Renal cortex interstitium (tissue), 15 donors: ENCODE measurements around the gene VCAM1. TPM values are rescaled to one million over a fixed set of nuclear protein-coding genes. Genes with fewer than 3 reads are reported as not detected.
A peak's percentile ranks its signal among the peaks of the same experiment; 100 is the strongest.
"Not testable (repeated sequence)": the region's sequence is repeated elsewhere in the genome, so short reads cannot be mapped to it uniquely, and the experiment has no call there.

Experiments used
- DNase-seq, 11 donors: peaks; one replicate each; pipeline ENCODE4 v3.0.0-alpha.2; 2013; ENCODE audit warnings: low read depth in 9 of 11, low spot score in 4 of 11; ENCODE audit errors: extremely low read depth in 1 of 11
- long read RNA-seq, 16 experiments: transcript quantifications; one replicate each; lab custom pipeline, GENCODE V29; 2026
- polyA plus RNA-seq, 3 donors: library from polyadenylated mRNA; unstranded; fragments of 120-200 nt; gene quantifications; one replicate each; pipeline ENCODE4 v1.2.1, GENCODE V29; 2013; ENCODE audit not compliant: insufficient read length in 3 of 3

The VCAM1 gene, protein sequence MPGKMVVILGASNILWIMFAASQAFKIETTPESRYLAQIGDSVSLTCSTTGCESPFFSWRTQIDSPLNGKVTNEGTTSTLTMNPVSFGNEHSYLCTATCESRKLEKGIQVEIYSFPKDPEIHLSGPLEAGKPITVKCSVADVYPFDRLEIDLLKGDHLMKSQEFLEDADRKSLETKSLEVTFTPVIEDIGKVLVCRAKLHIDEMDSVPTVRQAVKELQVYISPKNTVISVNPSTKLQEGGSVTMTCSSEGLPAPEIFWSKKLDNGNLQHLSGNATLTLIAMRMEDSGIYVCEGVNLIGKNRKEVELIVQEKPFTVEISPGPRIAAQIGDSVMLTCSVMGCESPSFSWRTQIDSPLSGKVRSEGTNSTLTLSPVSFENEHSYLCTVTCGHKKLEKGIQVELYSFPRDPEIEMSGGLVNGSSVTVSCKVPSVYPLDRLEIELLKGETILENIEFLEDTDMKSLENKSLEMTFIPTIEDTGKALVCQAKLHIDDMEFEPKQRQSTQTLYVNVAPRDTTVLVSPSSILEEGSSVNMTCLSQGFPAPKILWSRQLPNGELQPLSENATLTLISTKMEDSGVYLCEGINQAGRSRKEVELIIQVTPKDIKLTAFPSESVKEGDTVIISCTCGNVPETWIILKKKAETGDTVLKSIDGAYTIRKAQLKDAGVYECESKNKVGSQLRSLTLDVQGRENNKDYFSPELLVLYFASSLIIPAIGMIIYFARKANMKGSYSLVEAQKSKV
- 10 to 100 TPM; 33.5 to 42.0 (median 39.3) TPM for polyA plus RNA-seq
- long read RNA-seq, donor 1, transcript VCAM1-205 (1 exons, 3,865 nt): major isoform, 5 of 8 reads
- long read RNA-seq, donor 1, partial matches to known transcripts: 0 of 8 reads
- long read RNA-seq, donor 1, other reads (novel, unspliced or antisense): 0 of 8 reads
- long read RNA-seq, donor 2, transcript VCAM1-201 (9 exons, 3,083 nt): major isoform, 9 of 13 reads
- long read RNA-seq, donor 2, partial matches to known transcripts: 0 of 13 reads
- long read RNA-seq, donor 2, other reads (novel, unspliced or antisense): 0 of 13 reads
- long read RNA-seq, donor 3, transcript VCAM1-201 (9 exons, 3,083 nt): major isoform, 8 of 8 reads
- long read RNA-seq, donor 3, partial matches to known transcripts: 0 of 8 reads
- long read RNA-seq, donor 3, other reads (novel, unspliced or antisense): 0 of 8 reads
- long read RNA-seq, donor 4, partial matches to known transcripts: 0 of 5 reads
- long read RNA-seq, donor 4, other reads (novel, unspliced or antisense): 0 of 5 reads
- long read RNA-seq, donor 5: 0 reads
- long read RNA-seq, donor 6, transcript VCAM1-201 (9 exons, 3,083 nt): major isoform, 15 of 17 reads
- long read RNA-seq, donor 6, partial matches to known transcripts: 0 of 17 reads
- long read RNA-seq, donor 6, other reads (novel, unspliced or antisense): 0 of 17 reads
- long read RNA-seq, donor 7, transcript VCAM1-205 (1 exons, 3,865 nt): minor isoform, 5 of 18 reads
- long read RNA-seq, donor 7, transcript VCAM1-201 (9 exons, 3,083 nt): major isoform, 13 of 18 reads
- long read RNA-seq, donor 7, partial matches to known transcripts: 0 of 18 reads
- long read RNA-seq, donor 7, other reads (novel, unspliced or antisense): 0 of 18 reads
- long read RNA-seq, donor 8, transcript VCAM1-205 (1 exons, 3,865 nt): minor isoform, 6 of 19 reads
- long read RNA-seq, donor 8, transcript VCAM1-201 (9 exons, 3,083 nt): major isoform, 12 of 19 reads
- long read RNA-seq, donor 8, partial matches to known transcripts: 0 of 19 reads
- long read RNA-seq, donor 8, other reads (novel, unspliced or antisense): 0 of 19 reads
- long read RNA-seq, donor 9, transcript VCAM1-201 (9 exons, 3,083 nt): major isoform, 5 of 7 reads
- long read RNA-seq, donor 9, partial matches to known transcripts: 0 of 7 reads
- long read RNA-seq, donor 9, other reads (novel, unspliced or antisense): 0 of 7 reads
- long read RNA-seq, donor 10, transcript VCAM1-205 (1 exons, 3,865 nt): minor isoform, 5 of 14 reads
- long read RNA-seq, donor 10, transcript VCAM1-201 (9 exons, 3,083 nt): major isoform, 9 of 14 reads
- long read RNA-seq, donor 10, partial matches to known transcripts: 0 of 14 reads
- long read RNA-seq, donor 10, other reads (novel, unspliced or antisense): 0 of 14 reads
- long read RNA-seq, donor 11, transcript VCAM1-201 (9 exons, 3,083 nt): major isoform, 11 of 13 reads
- long read RNA-seq, donor 11, partial matches to known transcripts: 0 of 13 reads
- long read RNA-seq, donor 11, other reads (novel, unspliced or antisense): 0 of 13 reads
- long read RNA-seq, donor 12, partial matches to known transcripts: 0 of 4 reads
- long read RNA-seq, donor 12, other reads (novel, unspliced or antisense): 0 of 4 reads
- long read RNA-seq, donor 13, transcript VCAM1-205 (1 exons, 3,865 nt): minor isoform, 5 of 19 reads
- long read RNA-seq, donor 13, transcript VCAM1-201 (9 exons, 3,083 nt): major isoform, 14 of 19 reads
- long read RNA-seq, donor 13, partial matches to known transcripts: 0 of 19 reads
- long read RNA-seq, donor 13, other reads (novel, unspliced or antisense): 0 of 19 reads
- long read RNA-seq, donor 14, transcript VCAM1-201 (9 exons, 3,083 nt): major isoform, 9 of 9 reads
- long read RNA-seq, donor 14, partial matches to known transcripts: 0 of 9 reads
- long read RNA-seq, donor 14, other reads (novel, unspliced or antisense): 0 of 9 reads
- long read RNA-seq, donor 15, transcript VCAM1-201 (9 exons, 3,083 nt): major isoform, 5 of 7 reads
- long read RNA-seq, donor 15, partial matches to known transcripts: 0 of 7 reads
- long read RNA-seq, donor 15, other reads (novel, unspliced or antisense): 0 of 7 reads
- long read RNA-seq, donor 16, transcript VCAM1-201 (9 exons, 3,083 nt): major isoform, 10 of 17 reads
- long read RNA-seq, donor 16, transcript VCAM1-205 (1 exons, 3,865 nt): minor isoform, 6 of 17 reads
- long read RNA-seq, donor 16, partial matches to known transcripts: 0 of 17 reads
- long read RNA-seq, donor 16, other reads (novel, unspliced or antisense): 0 of 17 reads

DNA sequence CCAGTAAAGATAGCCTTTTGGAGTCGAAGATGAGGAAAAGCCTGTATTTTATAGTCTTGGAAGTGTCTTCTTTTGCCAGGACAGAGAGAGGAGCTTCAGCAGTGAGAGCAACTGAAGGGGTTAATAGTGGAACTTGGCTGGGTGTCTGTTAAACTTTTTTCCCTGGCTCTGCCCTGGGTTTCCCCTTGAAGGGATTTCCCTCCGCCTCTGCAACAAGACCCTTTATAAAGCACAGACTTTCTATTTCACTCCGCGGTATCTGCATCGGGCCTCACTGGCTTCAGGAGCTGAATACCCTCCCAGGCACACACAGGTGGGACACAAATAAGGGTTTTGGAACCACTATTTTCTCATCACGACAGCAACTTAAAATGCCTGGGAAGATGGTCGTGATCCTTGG, at the start of gene VCAM1:
TSS of gene VCAM1 (plus strand) at position 253 of the 400 bp plus-strand sequence. CDS start at position 372, 119 bp downstream.
- DNase-seq: peak in 7 of 11 donors; percentile 36 to 60 (median 39)

DNA sequence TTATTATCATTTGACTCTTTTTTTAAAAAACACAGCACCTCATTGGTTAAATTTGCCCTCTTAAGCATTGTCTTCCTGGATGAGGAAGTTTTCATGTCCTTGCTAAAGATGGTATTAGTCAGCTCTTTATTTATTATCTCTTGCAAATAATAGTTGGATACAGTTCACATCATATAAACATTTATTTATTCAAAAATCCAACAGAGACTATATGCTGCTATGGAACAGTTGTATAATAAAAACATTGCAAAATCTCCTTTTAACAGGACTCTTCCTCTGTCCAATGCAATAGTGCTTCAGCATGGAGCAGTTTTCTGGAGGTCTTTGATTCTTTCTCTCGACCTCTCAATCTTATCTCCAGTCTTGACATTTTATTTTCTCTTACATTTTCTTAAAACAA, 49.5 kb upstream of the VCAM1 start:
- DNase-seq: no peak

DNA sequence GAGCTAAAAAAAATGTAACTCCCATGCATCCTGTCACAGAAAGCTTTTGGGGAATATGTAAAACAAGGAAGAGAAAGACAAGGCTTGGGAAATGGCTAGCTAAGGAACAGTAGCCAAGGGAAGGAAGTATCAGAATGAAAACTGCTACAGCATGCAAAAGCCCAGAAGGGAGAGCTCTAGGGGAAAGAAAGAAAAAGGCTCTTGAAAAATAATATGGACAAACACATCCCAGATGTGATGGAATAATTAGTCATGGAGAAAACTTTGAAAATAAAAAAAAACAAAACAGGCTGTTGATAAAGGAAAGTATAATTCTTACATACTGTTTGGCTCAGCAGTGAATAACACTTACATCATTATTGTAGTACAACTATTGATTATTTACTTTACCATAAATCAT, 47.9 kb upstream of the VCAM1 start:
- DNase-seq: no peak

DNA sequence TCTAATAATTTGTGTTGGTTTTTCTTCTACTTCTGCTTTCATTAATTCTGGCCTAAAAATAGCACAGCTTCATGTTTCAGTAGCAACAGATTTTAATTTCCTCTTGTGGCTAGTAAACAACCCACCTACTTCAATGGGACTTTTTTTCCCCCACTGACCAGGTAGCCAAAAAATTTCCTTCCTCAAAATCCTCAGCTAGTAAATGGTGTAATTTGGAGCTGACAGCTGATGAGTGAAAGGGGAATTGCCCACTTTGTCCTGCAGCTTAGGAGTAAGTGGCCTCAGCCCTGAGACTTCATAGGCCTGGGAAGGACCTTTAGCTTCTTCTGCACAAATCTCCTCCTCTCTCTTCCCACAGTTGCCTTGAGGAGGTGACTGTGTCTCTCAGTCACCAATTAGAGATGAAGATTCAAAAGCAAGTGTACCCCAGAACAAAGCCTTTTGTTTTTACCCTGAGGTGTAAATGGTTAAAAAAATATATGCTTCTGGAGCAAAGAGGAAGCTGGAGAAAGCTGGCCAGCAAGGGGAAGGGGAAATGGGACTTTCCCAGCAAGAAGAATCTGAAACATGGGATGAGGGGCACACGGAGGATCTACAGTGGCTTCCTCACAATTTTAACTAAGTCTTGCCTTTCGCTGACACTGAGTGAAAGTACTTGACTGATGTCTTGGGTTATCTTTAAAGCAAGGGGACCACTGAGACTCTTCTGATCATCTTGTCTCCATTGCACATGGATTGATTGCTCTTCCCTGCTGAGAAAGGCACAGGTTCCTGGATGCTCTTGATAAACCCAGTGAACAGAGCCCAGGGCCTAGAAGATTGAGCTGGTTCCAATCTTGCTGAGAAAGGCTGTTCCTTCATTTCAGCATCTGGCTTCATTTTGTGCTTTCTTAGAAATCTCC, 35.8 kb upstream of the VCAM1 start:
- DNase-seq: no peak

DNA sequence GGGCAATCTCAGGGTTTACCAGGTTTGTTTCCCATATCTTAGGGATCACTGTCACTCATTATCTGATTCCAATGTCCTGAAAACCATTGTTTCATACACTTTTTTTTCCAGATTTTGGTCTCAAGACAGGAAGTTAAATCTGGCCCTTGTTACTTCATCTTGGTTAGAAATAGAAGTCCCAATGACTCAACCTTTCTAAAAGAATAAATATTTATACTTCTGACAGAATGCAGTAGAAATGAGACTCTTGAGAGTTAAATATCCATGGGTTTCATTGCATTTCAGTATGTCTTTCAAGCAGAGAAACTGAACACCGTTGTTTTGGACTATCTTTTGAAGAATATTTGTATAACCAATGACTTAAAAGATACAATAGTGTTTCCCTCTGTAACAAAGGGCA, 19.8 kb upstream of the VCAM1 start:
- no peak for DNase-seq

DNA sequence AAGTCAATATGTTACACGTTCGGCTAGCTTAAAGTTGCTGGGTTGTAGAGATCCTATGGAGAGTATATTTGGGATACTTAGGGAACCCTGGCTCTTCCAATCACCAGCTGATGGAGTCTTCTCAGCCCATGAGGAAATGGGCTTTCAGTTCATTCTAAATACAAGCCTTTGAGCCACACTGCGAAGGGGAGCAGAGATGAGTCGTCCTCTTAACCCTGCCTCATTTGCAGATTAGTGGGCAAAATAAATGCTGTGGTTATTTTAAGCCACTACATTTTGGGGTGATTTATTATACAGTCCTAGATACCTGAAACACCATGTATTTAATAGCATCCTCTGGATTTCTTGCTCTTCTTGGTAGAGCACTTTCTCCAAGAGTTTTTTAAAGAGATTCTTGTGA, 19.0 kb upstream of the VCAM1 start:
- no peak for DNase-seq

DNA sequence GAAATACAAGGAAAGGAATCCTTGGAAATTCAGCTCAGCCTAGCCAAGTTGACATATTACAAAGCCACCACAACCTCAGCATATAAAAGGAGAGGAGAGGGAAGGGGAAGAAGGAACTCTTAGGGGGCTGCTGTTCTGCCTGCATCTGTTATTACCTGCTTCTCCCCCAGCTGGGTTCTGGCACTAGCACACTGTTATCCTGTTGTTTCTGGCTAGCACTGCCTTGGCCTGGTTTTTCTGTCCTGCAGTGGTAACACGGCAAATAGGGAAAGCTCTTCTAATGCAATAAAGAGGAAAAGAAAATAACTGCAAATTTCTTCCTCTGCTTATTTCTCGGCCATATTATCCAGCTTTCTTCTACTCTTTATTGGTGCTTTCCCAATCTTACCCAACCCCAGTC, 16.5 kb upstream of the VCAM1 start:
- no peak for DNase-seq

DNA sequence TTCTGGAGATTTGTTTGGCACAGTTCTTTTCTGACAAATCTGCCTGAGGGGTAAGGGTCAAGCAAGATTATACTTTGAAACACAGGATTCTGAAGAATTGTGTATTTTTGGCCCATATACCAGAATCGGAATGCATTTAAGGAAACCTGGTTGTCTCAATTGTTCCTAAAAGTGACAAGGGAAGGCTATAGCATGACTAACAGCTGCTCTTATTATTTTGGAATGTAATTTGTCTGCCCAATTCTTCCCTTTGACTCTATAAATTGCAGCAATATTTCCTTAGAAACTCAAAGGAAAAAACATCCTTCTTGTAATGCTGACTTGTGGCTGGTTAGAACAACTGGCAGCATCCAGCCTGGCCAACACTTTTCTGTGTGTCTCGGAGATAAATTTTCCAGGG, 15.8 kb upstream of the VCAM1 start:
- no peak for DNase-seq

DNA sequence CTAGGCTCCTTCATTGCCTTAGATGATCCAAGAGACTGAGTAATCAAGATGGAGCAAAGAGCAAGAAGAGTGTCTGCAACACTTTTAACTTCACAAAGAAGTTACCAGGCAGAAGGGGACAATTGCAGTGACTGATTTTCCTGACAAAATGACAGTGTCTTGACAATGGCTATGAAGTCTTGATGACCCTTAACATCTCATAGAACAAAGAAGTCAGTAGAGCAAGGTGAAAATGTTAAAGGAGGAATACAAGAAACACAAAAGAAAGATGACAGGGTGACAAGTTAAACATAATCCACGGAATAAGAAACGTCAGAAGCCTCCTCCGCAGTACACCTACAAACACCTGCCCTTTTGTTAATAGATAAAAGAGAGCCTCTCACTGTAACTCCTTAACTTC, 15.1 kb upstream of the VCAM1 start:
- no peak for DNase-seq

DNA sequence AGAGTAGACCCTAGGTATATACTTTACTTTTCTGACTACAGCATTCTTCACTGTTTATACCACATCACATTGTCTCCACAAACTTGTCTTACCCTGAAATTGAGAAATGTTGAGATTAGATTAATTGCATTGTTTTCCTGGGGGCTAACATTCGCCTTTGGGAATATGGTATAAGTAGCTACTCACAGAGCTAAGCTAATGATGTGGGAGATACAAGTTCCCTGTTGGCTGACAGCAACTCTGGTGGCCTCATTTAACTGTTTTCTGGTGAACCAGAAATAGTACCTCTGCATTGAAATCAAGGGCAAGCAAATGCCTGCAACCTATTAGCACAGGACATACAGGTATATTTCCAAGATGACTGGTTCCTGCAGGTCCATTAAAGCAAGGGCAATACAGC, 13.2 kb upstream of the VCAM1 start:
- no peak for DNase-seq

DNA sequence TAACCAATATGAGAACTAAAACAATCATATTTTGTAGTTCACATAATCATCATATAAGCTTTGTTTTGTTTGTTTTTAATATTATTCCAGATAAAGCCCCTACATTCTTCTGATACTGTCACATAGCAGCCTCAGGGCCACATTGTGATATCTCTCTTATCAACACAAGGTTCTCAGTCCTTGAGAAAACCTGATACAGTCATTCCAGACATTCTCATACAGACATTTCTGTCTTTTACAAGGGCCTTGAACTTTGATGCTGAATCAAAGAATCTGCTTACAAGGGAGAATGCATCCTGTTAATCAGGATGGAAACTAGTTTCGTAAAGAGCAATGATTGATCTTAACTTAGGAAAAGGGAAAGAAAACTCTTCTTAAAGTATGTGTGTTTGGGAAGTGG, 12.7 kb upstream of the VCAM1 start:
- DNase-seq: no peak

DNA sequence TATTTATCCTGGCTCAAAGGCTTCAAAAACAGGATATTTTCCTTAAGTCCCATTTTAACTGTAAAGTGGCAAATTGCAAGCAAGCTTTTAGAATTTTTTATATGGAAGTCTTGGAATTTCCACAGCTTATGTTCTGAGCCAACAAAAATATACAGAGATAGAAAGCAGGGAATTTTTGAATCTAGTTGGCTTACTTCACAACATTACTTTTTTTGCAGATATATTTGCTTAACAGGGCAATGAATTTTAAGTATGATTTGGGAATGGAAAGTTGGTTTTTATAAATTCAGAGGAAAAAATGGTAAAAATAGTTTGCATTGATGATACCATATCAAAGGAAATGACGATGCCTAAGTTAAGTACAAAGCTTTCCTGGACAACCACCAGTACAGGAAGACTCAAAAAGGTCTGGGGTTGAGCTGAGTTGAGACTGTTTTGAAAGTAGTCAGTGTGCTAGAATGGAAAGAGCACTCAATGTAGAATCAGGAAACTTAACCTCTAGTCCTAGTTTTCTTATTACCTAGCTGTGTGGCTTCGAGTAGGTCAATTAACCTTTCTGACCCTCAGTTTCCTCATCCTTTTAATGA, 11.0 kb upstream of the VCAM1 start:
- no peak for DNase-seq

DNA sequence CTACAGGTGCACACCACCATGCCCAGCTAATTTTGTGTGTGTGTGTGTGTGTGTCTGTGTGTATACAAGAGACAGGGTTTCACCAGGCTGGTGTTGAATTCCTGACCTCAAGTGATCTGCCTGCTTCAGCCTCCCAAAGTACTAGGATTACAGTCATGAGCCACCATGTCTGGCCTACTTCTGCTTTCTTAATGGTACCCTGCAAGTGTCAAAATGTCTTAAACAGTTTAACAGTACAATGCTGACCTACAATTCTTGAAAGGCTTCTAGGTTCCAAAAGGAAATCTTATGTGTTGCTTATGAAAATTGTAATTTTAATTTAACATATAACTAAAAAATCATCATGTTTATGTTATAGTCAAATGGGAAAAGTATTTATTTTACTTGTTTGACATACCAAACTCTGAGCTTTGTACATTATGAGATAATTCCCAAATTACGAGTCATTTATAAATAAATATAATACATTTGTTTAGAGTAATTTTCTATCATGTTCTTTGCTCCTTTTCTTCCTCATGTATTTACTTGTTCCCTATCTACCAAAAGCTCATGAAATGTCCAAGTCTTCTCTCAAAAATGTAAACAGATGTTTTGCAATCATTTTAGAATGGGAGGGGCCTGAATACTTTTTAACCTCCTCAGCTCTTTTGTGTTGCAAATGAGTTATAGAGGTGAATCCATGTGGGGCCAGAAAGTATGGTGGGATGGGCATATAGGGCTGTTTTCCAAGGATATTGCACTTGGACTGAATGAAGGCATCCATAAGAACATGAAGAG, 8.4 kb upstream of the VCAM1 start:
- no peak for DNase-seq

DNA sequence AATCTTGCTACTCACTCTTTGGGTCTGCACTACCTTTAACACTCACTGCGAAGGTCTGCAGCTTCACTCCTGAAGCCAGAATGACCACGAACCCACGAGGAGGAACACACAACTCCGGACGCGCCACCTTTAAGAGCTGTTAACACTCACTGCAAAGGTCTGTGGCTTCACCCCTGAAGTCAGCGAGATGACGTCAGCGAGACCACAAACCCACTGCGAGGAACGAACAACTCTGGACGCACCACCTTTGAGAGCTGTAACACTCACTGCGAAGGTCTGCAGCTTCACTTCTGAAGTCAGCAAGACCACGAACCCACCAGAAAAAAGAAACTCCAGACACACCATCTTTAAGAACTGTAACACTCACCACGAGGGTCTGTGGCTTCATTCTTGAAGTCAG, 6.5 kb upstream of the VCAM1 start:
- not testable (repeated sequence) for DNase-seq
